ENCODE measurements around the gene THEM5.

The THEM5 gene

DNA sequence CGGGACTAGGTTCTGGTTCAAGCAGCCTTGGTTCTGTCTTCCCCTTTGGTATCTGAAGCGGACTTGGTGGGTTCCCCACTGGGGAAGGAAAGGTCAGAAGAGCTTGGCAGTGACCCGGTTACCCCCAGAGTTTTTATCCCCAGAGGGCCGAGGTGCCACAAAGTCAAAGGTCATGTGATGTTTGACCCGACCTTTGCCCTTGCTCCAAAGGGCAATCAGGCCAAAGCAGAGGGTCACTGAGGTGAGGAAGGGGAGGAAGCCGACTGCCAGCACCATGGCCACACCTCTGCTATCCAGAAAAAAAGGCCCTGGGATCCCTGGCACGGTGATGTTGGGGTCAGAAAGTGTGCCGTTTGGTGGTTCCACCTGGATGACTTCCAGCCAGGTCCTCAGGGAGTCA is 52.7 kb downstream of the THEM5 start:
- DNase-seq (ENCODE audit: low spot score), result no peak

DNA sequence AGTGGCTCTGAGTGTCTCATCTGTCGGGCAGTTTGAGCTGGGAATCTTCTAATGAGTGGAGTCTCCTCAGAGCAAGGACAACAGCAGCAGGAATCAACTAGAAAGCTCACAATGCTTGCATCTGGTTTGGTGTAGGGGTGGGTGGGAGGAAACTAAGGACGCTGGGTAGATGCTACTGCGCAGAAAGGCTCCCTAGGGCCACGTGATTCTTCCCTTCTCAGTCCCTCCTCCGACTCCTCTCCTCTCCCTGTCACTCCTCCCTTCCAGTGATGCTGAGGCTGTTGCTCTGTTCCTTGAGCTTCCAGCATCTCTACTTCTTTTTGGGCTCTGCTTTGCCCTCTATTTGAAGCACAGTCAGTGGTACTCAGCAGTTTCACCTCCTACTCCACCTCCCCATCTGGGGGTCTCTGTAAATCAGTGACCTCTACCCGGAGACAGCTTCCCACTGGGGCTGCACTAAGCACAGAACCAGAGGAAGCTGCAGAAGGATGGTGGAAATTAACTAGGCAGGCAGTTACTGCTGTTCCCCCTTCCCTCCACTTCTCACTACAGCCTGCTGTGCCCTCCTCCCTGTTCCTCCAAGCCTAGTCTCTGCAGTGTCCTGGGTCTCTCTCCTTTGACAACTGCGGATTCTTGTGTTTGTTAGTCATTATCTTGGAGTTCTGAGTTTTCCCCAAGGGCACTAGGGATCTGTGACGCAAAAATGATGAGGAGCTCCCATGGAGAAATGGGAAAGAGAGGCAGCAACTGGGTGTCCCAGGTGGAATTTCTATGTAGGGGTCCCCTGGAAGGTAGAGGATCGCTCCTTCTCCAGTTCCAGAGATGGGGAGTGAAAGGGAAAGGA is 54.1 kb downstream of the THEM5 start:
- DNase-seq (ENCODE audit: low spot score), result no peak

DNA sequence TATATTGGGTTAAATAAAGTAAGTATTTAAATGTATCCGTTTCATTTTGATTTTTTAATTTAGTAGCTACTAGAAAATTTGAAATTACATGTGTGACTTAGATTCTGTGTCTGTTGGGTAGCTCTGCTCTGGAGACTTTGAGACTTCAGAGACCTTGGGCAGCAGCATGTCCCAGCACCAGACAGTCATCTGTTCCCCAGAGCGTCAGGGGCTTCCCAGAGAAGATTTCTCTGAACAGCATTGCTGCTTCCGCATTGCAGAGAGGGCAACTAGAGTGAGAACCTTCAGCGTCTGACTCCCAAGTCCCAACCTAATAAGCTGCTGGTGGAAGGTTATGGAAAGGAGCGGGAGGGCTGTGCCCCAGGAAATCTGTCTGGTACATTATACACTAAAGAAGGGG is 54.9 kb downstream of the THEM5 start:
- no peak for DNase-seq (ENCODE audit: low spot score)
